ENCODE measurements around the gene GPSM3.
A peak's percentile ranks its signal among the peaks of the same experiment; 100 is the strongest.
"Not testable (repeated sequence)": the region's sequence is repeated elsewhere in the genome, so short reads cannot be mapped to it uniquely, and the experiment has no call there.

The GPSM3 gene

DNA sequence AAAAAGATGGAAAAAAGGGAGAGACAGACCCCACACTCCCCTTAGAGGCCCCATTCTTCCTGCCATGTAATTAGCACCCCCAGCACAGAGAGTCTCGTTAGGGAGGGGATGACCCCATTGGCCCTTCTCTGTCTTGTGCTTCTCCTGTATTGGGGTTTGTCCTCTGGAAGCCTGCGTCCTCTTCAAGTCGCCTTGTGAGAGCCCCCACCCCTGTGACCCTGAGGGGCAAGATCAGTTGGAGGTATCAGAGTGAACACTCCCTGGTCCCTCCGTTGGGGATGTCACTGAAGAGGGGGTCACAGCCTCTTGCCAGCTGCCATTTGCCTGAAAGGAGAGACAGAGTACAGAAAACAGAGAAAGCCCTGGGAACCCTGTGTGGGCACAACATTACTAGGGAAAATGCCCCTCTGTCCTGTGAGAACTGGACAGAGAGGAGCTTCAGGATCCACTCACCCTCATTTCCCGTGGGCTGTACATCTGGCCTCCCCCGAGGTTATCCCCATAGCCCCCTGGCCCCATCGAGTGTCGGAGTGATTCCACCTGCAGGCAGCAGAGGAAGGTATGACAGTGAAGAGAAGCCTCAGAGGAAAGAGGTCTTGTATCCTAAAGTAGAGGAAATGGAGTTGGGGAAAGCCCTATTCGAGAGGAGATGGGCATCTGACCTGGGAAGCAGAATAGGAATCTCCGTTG, 6.1 kb downstream of the GPSM3 start:
- DNase-seq: not testable (repeated sequence)

DNA sequence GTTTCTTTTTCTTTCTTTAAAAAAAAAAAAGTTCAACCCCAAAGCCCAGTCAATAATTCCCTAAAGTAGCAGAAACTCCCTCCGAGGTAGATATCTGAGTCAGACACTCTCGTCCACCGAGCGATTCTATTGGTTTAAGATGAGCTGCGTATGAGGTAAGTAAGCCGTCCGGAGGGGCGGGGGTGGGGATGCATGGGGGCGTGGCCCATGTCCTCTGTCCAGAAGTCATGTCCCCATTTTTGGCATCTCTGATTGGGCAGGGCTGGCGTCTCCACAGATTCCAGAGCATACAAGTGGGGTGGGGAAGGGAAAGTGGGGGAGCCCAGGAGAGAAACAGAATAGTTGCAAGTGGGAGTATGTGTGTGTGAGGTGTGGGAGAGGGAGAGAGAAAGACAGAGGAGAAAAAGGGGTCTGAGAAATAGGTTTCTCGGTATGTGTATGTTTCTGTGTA, 6.7 kb downstream of the GPSM3 start:
- DNase-seq: peak; percentile 51

DNA sequence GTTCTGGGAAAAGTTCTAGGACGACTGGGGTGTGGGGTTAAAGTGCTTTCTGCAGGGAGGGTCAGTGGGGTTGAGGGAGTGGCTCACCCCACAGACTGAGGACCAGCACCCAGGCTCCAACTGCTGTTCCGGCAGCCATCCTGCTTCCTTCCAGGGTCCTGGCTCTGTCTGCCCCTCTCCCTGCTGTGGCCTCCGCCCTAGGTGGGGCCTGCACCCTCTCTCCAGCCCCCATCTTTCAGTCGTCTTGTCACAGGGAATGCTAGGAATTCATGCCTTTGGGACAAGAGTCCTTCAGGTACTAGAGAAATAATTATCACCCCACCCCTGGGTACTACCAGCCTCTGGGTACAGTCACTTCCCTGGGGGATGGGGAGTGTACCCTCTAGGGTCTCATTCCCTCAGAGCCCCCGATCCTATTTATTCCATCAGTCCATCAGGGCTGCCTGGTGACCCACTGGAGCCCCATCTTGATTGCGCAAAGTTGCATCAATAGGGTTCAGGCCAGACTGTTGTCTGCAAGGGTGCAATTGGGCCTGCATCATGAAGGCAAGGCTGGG, 8.3 kb downstream of the GPSM3 start, which contains the start of gene AGER:
Gene AGER, minus strand, starts transcription at position 170 of the 557 bp plus-strand sequence. Its CDS starts 31 bp downstream, at position 139.
- DNase-seq: no peak

DNA sequence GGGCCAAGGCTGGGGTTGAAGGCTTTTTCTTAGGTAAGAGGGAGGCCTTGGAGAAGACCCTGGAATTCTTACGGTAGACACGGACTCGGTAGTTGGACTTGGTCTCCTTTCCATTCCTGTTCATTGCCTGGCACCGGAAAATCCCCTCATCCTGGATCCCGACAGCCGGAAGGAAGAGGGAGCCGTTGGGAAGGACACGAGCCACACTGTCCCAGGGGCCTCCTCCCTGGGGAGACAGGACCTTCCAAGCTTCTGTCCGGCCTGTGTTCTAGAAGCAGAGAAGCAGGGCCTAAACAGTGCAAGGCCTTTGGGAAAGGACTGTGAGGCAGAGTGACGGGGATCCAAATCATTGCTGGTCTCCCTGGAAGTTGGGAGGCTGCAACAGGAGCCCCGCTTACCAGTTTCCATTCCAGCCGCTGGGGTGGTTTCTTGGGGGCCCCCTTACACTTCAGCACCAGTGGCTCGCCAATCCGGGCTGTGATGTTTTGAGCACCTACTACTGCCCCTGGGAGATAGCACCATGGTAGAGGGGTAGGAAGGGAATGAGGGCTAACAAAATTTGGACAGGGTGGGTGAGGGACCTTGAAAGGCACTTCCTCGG, 8.9 kb downstream of the GPSM3 start:
- no peak for DNase-seq

DNA sequence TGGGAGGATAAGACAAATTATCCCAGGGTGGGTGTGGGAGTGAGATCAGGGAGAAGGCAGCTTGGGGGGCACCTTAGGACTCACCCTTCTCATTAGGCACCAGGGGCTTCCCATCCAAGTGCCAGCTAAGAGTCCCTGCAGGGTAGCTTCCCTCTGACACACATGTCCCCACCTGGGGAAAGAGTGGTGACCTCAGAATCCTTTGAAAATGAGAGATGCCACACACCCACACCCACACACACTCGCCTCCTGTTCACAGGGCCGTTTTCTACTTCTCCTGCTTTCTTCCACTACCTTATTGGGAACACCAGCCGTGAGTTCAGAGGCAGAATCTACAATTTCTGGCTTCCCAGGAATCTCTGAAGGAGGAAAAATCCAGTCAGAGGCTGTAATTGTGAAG, 9.4 kb downstream of the GPSM3 start:
- no peak for DNase-seq

DNA sequence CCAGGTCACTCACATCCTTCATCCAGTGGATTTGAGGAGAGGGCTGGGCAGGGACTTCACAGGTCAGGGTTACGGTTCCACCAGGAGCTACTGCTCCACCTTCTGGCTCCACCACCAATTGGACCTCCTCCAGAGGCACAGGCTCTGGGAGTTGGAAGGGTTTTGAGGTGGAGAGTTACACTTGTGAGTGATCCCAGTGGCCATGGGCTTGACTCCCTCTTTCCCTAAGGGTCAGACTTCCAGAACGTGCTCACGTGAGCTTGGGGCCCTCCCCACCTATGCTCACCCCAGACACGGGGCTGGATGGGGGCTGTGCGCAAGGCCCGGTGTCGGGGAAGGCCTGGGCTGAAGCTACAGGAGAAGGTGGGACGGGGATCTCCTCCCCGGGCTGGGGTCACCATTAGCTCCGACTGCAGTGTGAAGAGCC, 9.9 kb downstream of the GPSM3 start:
- no peak for DNase-seq

DNA sequence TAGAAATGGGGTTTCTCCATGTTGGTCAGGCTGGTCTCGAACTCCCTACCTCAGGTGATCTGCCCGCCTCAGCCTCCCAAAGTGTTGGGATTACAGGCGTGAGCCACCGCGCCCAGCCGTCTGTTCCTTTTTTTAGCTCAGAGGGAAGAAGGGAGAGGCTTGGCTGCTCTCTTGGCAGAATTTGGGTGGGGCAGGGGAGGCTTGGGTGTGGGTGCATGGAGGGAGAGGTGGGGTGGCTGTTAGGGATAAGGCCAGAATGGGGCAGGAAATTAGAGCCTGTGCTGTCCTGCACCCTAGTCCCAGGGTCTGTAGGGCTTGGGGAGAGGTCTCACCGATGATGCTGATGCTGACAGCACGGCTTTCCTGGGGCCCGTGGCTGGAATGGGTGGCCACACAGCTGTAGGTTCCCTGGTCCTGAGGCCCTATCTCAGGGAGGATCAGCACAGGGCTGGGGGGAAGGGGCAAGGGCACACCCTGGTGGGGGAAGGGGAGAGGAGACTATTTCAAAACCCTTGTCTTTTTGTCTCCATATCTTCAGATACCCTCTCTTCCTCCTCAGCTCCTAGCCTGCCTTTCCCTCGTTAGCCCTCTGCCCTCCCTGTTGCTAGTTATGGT, 10.4 kb downstream of the GPSM3 start:
- no peak for DNase-seq

DNA sequence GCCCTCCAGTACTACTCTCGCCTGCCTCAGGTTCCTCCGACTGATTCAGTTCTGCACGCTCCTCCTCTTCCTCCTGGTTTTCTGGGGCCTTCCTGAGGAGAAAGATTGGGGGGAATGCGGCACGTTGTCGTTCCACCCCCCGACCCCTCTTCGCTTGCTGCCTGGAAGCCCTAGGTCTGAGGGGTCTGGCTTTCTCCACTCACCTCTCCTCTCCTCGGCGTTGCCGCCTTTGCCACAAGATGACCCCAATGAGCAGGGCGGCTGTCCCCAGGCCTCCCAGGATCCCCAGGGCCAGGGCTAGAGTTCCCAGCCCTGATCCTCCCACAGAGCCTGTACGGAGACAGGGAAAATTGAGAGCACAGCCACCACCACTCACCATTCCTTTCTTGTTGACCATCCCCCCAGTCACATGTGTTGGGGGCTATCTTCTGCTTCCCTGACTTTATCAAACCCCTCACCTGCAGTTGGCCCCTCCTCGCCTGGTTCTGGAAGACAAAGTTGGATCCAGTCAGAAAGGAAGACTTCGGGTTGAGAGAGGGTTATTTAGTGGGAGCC, 11.2 kb downstream of the GPSM3 start:
- DNase-seq: no peak

DNA sequence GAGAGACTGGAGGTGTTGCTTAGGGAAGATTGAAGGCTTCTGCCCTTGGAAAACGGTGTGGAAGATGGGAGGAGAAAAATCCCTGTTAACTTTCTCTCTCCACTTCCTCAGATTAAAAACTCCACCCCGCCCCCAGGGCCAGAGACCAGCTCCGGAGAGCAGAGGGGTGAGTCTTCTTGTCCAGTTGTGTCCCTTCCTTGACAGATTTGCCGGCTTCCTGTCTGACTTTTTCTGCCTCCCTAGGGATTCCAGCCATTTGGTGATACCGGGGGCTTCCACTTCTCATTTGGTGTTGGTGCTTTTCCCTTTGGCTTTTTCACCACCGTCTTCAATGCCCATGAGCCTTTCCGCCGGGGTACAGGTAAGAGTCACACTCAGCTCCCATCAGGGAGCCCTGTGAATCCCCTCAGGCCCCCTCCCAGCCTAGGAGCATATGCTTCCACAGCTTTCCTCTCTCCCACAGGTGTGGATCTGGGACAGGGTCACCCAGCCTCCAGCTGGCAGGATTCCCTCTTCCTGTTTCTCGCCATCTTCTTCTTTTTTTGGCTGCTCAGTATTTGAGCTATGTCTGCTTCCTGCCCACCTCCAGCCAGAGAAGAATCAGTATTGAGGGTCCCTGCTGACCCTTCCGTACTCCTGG, 12.6 kb downstream of the GPSM3 start:
- no peak for DNase-seq

DNA sequence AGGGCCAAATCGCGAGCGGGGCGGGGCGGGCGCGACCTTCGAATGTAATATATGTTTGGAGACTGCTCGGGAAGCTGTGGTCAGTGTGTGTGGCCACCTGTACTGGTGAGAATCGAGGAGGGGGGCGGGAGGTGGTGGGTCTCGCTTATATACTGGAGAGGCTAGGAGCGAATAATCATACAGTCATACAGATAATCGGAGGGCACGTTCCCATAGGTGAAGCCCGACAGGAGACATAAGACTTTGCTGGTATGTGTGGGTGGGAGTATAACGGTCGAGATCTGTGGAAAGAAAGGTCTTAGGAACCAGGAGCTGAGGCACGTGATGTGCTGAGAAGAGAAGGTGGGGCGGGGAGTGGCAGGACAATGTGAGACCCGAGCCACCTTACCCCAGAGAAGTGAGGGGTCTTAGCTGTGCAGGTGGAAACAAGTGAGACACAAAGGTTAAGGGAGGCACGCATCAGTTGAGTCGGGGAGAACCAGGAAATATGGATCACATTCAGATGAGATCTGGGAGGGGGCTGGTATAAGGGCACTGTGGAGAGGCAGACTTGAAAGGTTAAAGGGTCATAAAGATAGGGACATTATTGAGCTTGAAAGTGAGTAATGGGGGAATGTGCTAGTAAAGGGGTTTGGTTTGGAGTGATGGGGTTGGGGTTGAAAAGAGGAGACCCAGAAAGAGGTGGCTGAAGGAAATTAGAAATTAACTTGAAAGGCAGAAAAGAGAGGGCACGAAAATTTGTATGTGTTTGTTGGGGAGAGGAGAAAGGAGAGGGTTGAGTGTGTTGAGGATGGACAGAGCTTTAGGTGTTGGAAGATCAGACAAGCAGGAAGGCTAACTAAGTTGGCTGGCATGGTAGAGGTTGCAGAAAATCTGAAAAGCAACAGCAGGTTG, 13.6 kb downstream of the GPSM3 start:
- no peak for DNase-seq

DNA sequence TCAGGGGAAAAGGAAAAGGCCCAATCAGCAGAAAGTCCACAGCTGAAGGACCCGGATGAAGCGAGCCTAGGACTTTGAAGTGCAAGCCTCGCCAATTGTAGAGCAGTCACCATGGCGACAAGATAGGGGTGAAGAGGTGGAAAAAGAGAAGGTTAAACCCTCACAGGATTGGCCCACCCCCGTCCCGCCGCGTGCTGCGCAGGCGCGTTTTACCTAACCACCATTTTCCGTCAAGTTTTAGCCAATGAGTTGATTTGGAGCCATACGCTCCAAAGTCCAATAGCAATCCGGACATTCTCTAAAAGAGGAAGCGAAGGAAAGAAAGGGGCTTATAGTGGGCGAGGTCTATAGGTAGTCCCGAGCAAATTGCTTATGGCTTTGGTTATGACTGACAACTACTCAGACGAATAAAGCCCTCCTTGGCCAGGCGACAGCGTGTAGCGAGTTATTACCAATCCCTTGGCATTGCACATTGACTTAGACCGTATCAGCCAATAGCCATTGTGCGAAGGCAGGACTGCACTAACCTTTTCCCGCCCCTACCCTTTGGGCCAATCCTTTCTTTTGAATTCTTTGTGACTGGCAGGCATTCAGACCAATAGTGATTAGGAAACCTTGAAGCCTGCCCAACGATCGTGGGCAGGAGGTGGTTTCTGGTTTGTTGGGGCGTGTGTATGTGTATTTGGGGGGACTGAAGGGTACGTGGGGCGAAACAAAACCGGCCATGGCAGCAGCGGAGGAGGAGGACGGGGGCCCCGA, 14.5 kb downstream of the GPSM3 start, which contains the start of gene RNF5:
Gene RNF5, plus strand, starts transcription at position 618 of the 759 bp plus-strand sequence. Its CDS starts 107 bp downstream, at position 725.
- DNase-seq: peak; percentile 82

DNA sequence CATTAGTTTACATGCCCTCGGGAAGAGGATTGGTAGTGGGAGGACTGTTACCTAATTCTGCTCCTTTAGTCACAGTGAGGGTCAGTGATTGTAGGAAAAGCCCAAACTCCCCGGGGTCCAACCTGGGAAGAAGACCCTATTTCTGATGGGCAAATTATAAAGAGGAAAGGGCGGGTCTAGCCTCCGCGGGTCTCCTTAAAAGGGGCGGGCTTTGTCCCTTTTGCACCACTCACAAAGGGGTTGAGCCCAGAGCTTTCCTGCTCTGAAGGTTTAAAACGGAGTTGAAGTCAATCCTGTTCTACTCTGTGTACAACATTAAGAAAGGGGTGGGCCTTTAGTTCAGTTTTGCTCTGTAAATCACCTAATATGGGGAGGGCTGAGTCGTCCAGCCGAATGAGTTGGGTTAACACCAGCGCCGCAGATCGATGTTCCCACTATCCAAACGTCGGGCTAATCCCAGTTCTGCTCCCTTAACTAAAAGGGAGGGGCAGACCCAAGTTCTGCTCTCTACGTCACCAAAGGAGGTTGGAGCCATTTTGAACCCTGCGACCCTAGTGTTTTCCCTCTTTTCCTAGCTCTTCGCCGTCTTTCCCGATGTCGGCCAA, 15.2 kb downstream of the GPSM3 start:
- DNase-seq: no peak

DNA sequence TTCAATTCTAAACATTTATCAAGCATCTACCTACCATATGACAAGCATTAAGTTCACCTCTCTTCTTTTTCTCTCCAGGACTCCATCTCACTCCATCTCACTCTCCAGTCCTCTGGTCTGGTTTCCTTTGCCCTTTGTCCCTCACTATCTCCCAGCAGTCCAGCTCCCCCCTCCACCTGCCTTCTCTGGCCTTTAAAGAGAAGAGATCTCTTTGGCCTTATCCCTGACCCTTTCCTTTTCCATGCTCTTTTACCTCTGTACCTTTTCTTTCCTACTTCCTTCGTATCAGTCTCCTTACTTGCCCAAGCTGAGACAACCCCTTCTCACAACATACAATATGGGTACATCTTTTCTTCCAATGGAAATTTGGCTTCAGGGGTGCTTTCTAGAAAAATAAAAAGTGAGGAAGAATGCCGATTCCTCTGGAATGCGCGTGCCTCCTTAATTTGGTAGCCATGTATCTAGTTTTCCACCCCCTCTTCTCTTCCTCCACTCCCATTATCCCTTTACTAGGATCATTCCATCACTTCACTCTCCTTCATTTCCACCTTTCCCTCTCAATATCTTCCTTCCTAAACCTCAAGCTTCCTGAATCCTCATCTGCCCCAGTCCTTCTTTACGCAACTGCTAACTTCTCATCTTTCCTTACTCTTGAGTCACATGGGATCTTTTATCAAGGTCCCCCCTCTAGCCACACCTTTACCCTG, 15.8 kb downstream of the GPSM3 start:
- no peak for DNase-seq

DNA sequence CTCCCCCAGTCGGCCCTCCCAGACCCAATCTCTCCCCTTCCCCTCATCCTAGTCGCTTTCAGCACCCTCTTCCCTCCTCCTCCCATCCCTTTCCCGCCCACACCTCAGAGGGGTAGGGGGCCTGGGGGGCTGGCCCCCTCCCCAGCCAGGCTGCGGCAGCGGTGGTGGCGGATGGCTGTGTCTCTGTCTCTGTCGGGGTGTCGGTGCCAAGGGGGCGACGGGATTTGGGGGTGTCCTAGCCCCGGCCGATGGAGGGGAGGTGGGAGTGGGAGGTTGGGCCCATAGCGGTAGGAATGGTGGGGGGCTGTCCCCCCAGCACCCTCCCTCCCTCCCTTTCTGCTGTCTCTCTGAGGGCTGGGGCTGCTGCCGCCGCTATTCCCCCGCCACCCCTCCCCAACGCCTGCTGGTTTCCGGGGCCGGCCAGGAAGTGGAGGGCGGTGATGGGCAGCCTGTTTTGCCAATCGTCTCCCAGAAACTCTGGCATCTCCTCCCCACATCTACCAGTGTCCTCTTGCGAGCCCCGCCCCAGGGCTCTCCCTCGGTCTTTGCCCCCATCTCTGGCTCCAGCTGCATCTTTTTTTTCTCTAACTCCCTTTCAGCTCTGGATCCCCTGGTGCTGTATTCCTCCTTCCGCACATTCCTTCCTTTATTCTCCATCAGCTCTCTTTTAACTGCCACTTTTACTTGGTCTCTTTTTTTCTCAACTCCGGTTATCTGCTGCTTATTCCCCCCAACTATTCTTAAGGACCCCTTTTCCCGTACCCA, 16.6 kb downstream of the GPSM3 start, which contains the start of gene AGPAT1:
Gene AGPAT1, minus strand, starts transcription at position 374 of the 765 bp plus-strand sequence. CDS start 4,588 bp downstream, outside the sequence.
- DNase-seq: peak; percentile 98

DNA sequence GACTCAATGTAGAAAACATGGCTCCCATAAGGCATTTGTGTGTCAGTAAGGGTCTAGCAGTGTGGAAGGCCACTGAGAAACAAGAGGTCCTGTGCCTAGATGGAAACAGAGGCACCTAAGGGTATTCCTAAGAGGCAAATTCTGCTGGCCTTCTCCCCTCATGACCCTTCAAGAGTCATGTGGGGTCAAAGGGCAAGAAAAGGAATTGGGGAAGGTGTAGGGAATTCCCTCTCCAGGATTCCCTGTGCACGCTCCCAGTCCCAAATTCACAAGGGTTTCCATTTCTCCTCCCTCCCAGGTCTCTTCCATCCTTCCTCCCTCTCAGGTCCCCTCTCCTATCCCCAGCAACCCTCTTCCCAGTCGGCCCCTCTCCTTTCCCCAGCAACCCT, 17.1 kb downstream of the GPSM3 start:
- DNase-seq: no peak

DNA sequence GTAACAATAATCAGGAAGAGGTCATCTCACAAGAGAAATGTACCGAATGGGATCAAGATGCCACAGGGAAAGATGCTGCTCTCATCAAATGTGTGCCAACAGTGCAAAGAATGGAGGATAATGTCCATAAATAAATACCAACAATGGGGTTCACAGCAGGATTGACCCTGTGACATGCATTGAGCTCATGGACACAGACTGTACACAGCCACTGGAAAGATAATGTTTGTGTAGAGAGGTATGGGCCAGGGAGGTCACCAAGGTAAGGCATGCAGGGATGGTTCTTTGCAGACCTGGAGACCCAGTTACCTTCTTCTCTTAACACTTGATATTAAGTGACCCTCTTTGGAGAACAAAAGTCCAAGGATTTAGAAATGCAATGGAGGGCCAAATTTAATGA, 18.0 kb downstream of the GPSM3 start:
- DNase-seq: no peak

DNA sequence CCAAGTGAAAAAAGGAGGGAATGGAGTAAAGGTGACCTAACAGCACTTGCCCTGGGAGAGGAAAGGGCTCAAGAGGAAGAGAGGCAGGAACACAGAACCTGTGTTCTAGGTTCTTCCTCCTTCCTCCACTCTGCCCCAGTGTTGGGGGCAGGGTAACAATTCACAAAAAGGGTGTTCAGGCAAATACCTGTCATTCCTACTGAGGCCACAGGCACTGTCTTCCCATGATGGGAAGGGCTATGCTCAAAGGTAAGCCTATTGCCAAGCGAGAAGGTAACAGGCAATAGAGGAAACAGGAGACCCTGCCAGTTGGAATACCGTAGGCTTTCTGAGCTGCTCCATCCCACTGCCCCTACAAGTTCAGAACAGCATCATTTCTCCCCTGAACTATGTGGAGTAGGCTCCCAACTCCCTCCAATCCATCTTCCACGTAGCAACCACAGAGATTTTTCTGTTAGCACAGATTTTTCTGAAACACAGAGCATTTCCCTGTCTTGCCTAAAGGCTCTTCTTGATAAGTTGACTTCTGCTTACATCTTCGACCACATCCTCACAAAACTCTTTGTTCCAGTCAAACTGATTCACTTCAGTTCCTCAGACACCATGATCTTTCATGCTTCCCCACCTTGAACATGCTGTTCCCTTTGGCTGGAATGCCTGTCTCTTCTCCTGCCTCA, 19.3 kb downstream of the GPSM3 start:
- DNase-seq: no peak

DNA sequence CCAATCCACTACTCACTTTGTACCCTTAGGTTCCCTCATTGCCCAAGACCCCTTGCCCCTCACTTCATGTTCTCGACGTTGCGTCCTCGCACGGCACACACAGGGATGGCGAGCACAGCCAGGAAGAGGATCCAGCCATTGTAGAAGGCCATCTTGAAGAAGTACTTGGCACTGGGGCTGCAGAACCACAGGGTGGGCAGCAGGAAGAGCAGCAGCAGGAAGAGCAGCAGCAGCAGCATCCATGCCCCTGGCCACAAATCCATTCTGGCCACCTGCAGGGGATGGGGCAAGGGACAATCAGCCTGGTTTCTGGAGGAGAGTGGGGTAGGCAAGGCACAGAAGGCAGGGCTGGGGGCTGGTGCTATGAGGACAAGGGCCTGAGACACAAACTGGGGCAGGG, 21.2 kb downstream of the GPSM3 start:
- no peak for DNase-seq

Measured in stimulated activated CD4-positive, alpha-beta T cell treated with anti-CD3 and anti-CD28 coated beads, Interleukin-12 subunit alpha, Interleukin-12 subunit beta, amount 100 ng/mL, for 4 hours (primary cell).